K562 (cell line): ENCODE data around the gene NEDD4L. TPM values are rescaled to one million over a fixed set of nuclear protein-coding genes. Genes with fewer than 3 reads are reported as not detected.

Experiments used
- ATAC-seq: fragments of 200-7000 bp; cut with Tn5 transposase; 3 replicates; pipeline ENCODE4 v1.9.1; 2020; ENCODE audit warnings: moderate library complexity
- BruUV-seq: library from RNA; stranded (reverse); fragments of 400-500 nt; replicated peaks from 2 replicates; lab custom pipeline; 2021; lab: Mats Ljungman, UMichigan
- CTCF ChIA-PET: fragments of 300-600 bp; formaldehyde crosslinking; extraction: SDS; loops from one replicate; lab custom pipeline; 2021; ENCODE audit warnings: low intra/inter-chr PET ratio; lab: Yijun Ruan, JAX
- POLR2A ChIA-PET: fragments of 300-600, 350-650 bp; sonication (Branson Sonifier 250); formaldehyde crosslinking; extraction: SDS; loops from one replicate; lab custom pipeline; 2021; ENCODE audit warnings: antibody characterized with exemption, inconsistent platforms; lab: Yijun Ruan, JAX
- DNase-seq, 4 experiments: peaks; one replicate each; pipeline versions ENCODE4 v3.0.0 to v3.0.0-alpha.2; 2011 to 2018; ENCODE audit warnings: low spot score in 3 of 4, mixed read lengths in 3 of 4; ENCODE audit errors: extremely low read depth in 1 of 4
- FAIRE-seq: peaks from 2 replicates; lab custom pipeline; 2011; peaks lifted over from hg19 to GRCh38; lab: Jason Lieb, UNC
- H2AFZ ChIP-seq: 2 replicates; pipeline ENCODE4 v1.6.0; 2011; ENCODE audit warnings: low read depth, low read length, control low read depth, inconsistent platforms
- H3K27ac ChIP-seq: fragments of 200-600 bp; 3 replicates; pipeline ENCODE4 v1.8.0; 2011; ENCODE audit warnings: low read depth, mild to moderate bottlenecking, control low read depth, inconsistent platforms, low read length, moderate library complexity, mixed read lengths; ENCODE audit errors: extremely low read depth
- H3K27me3 ChIP-seq, 2 experiments: fragments of 300-600 bp in 1 of 2; 2 replicates in 1 of 2; 3 replicates in 1 of 2; pipeline versions ENCODE4 v1.6.0 to v1.8.0; 2011; ENCODE audit warnings: inconsistent platforms in 2 of 2, low read length in 2 of 2, mild to moderate bottlenecking in 1 of 2, mixed read lengths in 1 of 2, moderate library complexity in 1 of 2; ENCODE audit not compliant: control insufficient read depth in 2 of 2, insufficient read depth in 2 of 2
- H3K36me3 ChIP-seq: fragments of 300-600 bp; 3 replicates; pipeline ENCODE4 v1.8.0; 2011; ENCODE audit warnings: mild to moderate bottlenecking, low read length, inconsistent platforms; ENCODE audit not compliant: control insufficient read depth, insufficient read depth
- H3K4me1 ChIP-seq, 2 experiments: fragments of 200-600 bp in 1 of 2; replicated peaks in 1 of 2; 2 replicates in 1 of 2; 3 replicates in 1 of 2; pipeline versions ENCODE4 v1.5.1 to v1.8.0; 2011; ENCODE audit warnings: inconsistent platforms in 2 of 2, low read length in 2 of 2, mild to moderate bottlenecking in 1 of 2, mixed read lengths in 1 of 2, moderate library complexity in 1 of 2; ENCODE audit not compliant: control insufficient read depth in 2 of 2, insufficient read depth in 2 of 2
- H3K4me2 ChIP-seq: 2 replicates; pipeline ENCODE4 v1.6.1; 2011; ENCODE audit warnings: low read length, control low read depth, inconsistent platforms, mixed read lengths; ENCODE audit not compliant: insufficient read depth
- H3K4me3 ChIP-seq: fragments of 200-600 bp; sonication (generic), shearing (Covaris generic); 2 replicates; pipeline ENCODE4 v1.5.1; 2016; ENCODE audit warnings: control low read depth, inconsistent platforms
- H3K79me2 ChIP-seq: fragments of 200-600 bp; 3 replicates; pipeline ENCODE4 v1.8.0; 2011; ENCODE audit warnings: low read length, inconsistent platforms; ENCODE audit not compliant: control insufficient read depth, insufficient read depth
- H3K9ac ChIP-seq, 2 experiments: 2 replicates each; pipeline versions ENCODE4 v1.6.0 to v1.6.1; 2011; ENCODE audit warnings: low read depth in 2 of 2, low read length in 2 of 2, control low read depth in 1 of 2, inconsistent platforms in 1 of 2, mild to moderate bottlenecking in 1 of 2, mixed read lengths in 1 of 2; ENCODE audit not compliant: insufficient read depth in 1 of 2
- H3K9me1 ChIP-seq: one replicate; pipeline ENCODE4 v1.6.0; 2011; ENCODE audit warnings: inconsistent platforms, mild to moderate bottlenecking, low read length, moderate library complexity; ENCODE audit not compliant: control insufficient read depth, insufficient read depth
- H3K9me3 ChIP-seq: replicated peaks from 2 replicates; pipeline ENCODE4 v1.5.1; 2011; ENCODE audit warnings: low read depth, low read length, inconsistent platforms; ENCODE audit not compliant: control insufficient read depth, insufficient read depth
- H4K20me1 ChIP-seq: replicated peaks from 2 replicates; pipeline ENCODE4 v1.6.1; 2011; ENCODE audit warnings: low read length, inconsistent platforms, mixed read lengths; ENCODE audit not compliant: control insufficient read depth, insufficient read depth
- ATF7 ChIP-seq: fragments of 450-650 bp; IDR thresholded peaks from 2 replicates; pipeline ENCODE4 v1.7.1; 2014; ENCODE audit warnings: mild to moderate bottlenecking, moderate library complexity
- ELF1 ChIP-seq: fragments of 200-800 bp; sonication (Bioruptor generic); IDR thresholded peaks from 2 replicates; pipeline ENCODE4 v1.6.1; 2016; ENCODE audit warnings: missing genetic modification characterization, missing compliant biosample characterization
- KLF6 ChIP-seq: fragments of 250-450 bp; sonication (Bioruptor Pico); IDR thresholded peaks from 2 replicates; pipeline ENCODE4 v1.4.0; 2020; ENCODE audit warnings: mild to moderate bottlenecking, moderate library complexity, borderline replicate concordance
- MECOM ChIP-seq: fragments of 250-450 bp; sonication (Bioruptor Pico); IDR thresholded peaks from 2 replicates; pipeline ENCODE4 v1.8.0; 2022; ENCODE audit warnings: inconsistent platforms
- MTF1 ChIP-seq: fragments of 250-450 bp; sonication (Bioruptor Pico); IDR thresholded peaks from 2 replicates; pipeline ENCODE4 v1.9.0; 2021; ENCODE audit warnings: moderate library complexity, mild to moderate bottlenecking, inconsistent platforms, borderline replicate concordance
- MYC ChIP-seq, 2 experiments: fragments of 250-450 bp in 1 of 2; sonication (Bioruptor Pico) in 1 of 2; IDR thresholded peaks; 2 replicates each; pipeline versions ENCODE4 v1.5.1 to v1.6.1; 2012 to 2021; ENCODE audit warnings: low read depth in 2 of 2, borderline replicate concordance in 1 of 2, improper control_type of control experiment in 1 of 2, low read length in 1 of 2, mild to moderate bottlenecking in 1 of 2, moderate library complexity in 1 of 2
- TEAD2 ChIP-seq: fragments of 450-650 bp; IDR thresholded peaks from 2 replicates; pipeline ENCODE4 v1.6.1; 2016; ENCODE audit warnings: missing genetic modification characterization, control low read depth, missing compliant biosample characterization
- USF2 ChIP-seq: sonication (generic); formaldehyde crosslinking; IDR thresholded peaks from 2 replicates; pipeline ENCODE4 v1.5.0; 2020; ENCODE audit warnings: missing genetic modification reagents
- VEZF1 ChIP-seq: fragments of 200-800 bp; sonication (Bioruptor generic); IDR thresholded peaks from 2 replicates; pipeline ENCODE4 v1.6.1; 2017; ENCODE audit warnings: missing genetic modification characterization, missing compliant biosample characterization
- WGBS: fragments of 100-300 bp; shearing (Covaris generic); methylation state at CpG from one replicate; pipeline ENCODE4 v1.1.6; 2016; ENCODE audit warnings: low coverage, mixed read lengths; ENCODE audit not compliant: insufficient coverage; ENCODE audit errors: missing lambda C conversion rate; 5-methylcytosine and 5-hydroxymethylcytosine counted together
- in situ Hi-C: fragments of 300-500 bp; cut with MboI; formaldehyde crosslinking; loops from 4 replicates; pipeline ENCODE4 v1.15.0; 2018; ENCODE audit warnings: inconsistent platforms, mixed read lengths
- intact Hi-C: fragments of 100-400 bp; cut with micrococcal nuclease; formaldehyde crosslinking; loops from 2 replicates; pipeline ENCODE4 v1.14.2; 2022
- polyA plus RNA-seq, 8 experiments: library from polyadenylated mRNA; depleted of rRNA in 4 of 8; stranded (reverse) in 5 of 8; unstranded in 3 of 8; fragments of >200 nt; fragmentation: Nextera tagmentation in 2 of 8; fragmentation: Illumina TruSeq in 1 of 8; extraction: Ambion mirVana in 2 of 8; extraction: Trizol in 1 of 8; gene quantifications; 2 replicates each; pipeline versions ENCODE4 v1.2.1 to v1.2.3, GENCODE V29; 2011 to 2014; ENCODE audit warnings: inconsistent platforms in 1 of 8, missing spikeins in 1 of 8
- total RNA-seq, 7 experiments: library from RNA; depleted of rRNA in 6 of 7; stranded (reverse); fragments of >200 nt in 6 of 7; fragmentation: Illumina TruSeq in 2 of 7; extraction: Trizol in 2 of 7; gene quantifications; 2 replicates each; pipeline versions ENCODE4 v1.2.1 to v1.2.3, GENCODE V29; 2011 to 2021; ENCODE audit warnings: low replicate concordance in 1 of 7
- TF ChIP-seq, protein P1 (sequence below): sonication (generic); formaldehyde crosslinking; IDR thresholded peaks from 2 replicates; pipeline ENCODE4 v1.8.1; 2023; ENCODE audit warnings: mild to moderate bottlenecking, missing genetic modification reagents

The NEDD4L gene
- total and polyA plus RNA-seq, 9 of the 15 experiments (the other 6 are each of a cell fraction or from before 2014, with no cell fraction given): 8.1 to 33.4 (median 19.9) TPM

DNA sequence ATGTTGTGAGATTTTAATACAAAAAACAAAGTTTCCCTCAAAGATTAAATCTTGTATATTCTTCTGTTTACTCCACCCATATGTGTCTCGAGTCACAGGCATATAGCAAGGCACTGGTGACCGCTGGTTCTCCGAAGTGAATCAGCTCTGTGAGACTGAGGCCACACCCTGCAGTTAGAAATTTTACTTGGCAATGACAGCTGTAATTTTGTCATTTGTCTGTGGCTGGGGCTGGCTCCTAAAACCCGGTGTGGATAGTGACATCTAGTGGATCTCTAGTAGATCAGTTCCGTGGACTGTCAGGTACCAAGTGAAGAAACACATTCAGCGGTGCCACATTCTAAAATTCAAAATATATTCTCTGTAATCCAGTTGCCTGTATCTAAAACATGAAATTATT, 278.0 kb downstream of the NEDD4L start (continued):
- TF ChIP-seq ATF7 (0 out of 2 replicates have a peak, but pooled peaks have one; percentile 25), MECOM (CRISPR knock-in tag) (no peak), MTF1 (CRISPR knock-in tag) (no peak), MYC (IDR thresholded peaks at IDR 0.05; ENCODE audit: low read depth, low read length) (0 out of 2 replicates have a peak, but pooled peaks have one; percentile 28), MYC (CRISPR knock-in tag; IDR thresholded peaks at IDR 0.05; ENCODE audit: borderline replicate concordance, low read depth) (no peak), KLF6 (0 out of 2 replicates have a peak, but pooled peaks have one; percentile 42)
- TF ChIP-seq, all 486 proteins: peak for 22

DNA sequence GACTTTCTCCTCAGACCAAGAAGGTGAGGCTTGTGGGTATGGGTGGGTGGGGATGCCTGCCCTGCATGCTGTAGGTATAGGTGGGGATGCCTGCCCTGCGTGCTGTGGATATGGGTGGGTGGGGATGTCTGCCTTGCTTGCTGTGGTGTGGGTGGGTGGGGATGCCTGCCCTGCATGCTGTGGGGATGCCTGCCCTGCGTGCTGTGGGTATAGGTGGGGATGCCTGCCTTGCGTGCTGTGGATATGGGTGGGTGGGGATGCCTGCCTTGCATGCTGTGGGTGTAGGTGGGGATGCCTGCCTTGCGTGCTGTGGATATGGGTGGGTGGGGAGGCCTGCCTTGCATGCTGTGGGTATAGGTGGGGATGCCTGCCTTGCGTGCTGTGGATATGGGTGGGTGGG, 278.4 kb downstream of the NEDD4L start:
- Histone ChIP-seq H3K4me3 (no peak overlapping the region), H2AFZ (no peak overlapping the region), H3K9me3 (no peaks in the 10 kb centered on the region), H3K79me2 (no peaks in the 10 kb centered on the region), H4K20me1 (no peaks in the 10 kb centered on the region; the same call in 1 of the 2 replicates), H3K27ac (no peak overlapping the region), H3K4me2 (no peak overlapping the region), H3K4me1 (no peaks in the 10 kb centered on the region; a peak in 3 of 5 replicates), H3K9ac (no peak overlapping the region), H3K36me3 (peaks cover 5% of the 10 kb centered on the region; the same call in 1 of the 3 replicates), H3K9me1 (no peaks in the 10 kb centered on the region), H3K27me3 (no peaks in the 10 kb centered on the region)
- POLR2A ChIA-PET: no interaction called here
- BruUV-seq: no TSS peak
- no peak for ATAC-seq
- in situ Hi-C loops: loop anchor here (10.0 kb wide), 1 partner anchor 128 kb away; no protein-coding TSS in a partner anchor
- intact Hi-C loops: loop anchor here (1.0 to 5.0 kb wide), 2 partner anchors 128 to 275 kb away; no protein-coding TSS in a partner anchor
- CTCF ChIA-PET: interaction anchor here (1.0 to 2.0 kb wide), 2 partner anchors 128 to 279 kb away, joined by 3 to 10 read pairs; no protein-coding TSS in a partner anchor
- no peak for FAIRE-seq
- DNase-seq: no peak
- 76% methylated on average over 3 of the region's 5 CpGs for WGBS
- TF ChIP-seq TEAD2 (tag): no peak
- no peak for TF ChIP-seq ELF1 (tag)
- TF ChIP-seq, protein P1, sequence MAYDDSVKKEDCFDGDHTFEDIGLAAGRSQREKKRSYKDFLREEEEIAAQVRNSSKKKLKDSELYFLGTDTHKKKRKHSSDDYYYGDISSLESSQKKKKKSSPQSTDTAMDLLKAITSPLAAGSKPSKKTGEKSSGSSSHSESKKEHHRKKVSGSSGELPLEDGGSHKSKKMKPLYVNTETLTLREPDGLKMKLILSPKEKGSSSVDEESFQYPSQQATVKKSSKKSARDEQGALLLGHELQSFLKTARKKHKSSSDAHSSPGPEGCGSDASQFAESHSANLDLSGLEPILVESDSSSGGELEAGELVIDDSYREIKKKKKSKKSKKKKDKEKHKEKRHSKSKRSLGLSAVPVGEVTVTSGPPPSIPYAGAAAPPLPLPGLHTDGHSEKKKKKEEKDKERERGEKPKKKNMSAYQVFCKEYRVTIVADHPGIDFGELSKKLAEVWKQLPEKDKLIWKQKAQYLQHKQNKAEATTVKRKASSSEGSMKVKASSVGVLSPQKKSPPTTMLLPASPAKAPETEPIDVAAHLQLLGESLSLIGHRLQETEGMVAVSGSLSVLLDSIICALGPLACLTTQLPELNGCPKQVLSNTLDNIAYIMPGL (CRISPR knock-in tag): no peak
- TF ChIP-seq VEZF1: no peak
- TF ChIP-seq USF2 (CRISPR knock-in tag): no peak
